Endodermal cell (in vitro differentiated cells): ENCODE data around the gene SLC6A9. TPM values are rescaled to one million over a fixed set of nuclear protein-coding genes. Genes with fewer than 3 reads are reported as not detected.
A peak's percentile ranks its signal among the peaks of the same experiment; 100 is the strongest.

Experiments
- DNase-seq: peaks from one replicate; pipeline ENCODE4 v3.0.0-alpha.2; 2017
- H3K27ac ChIP-seq: 2 replicates; pipeline ENCODE4 v1.5.1; 2013; ENCODE audit warnings: mild to moderate bottlenecking, low read depth, low read length, moderate library complexity
- H3K27me3 ChIP-seq: 2 replicates; pipeline ENCODE4 v1.6.1; 2013; ENCODE audit warnings: mild to moderate bottlenecking, low read length, moderate library complexity; ENCODE audit not compliant: insufficient read depth, control insufficient read depth, poor library complexity, severe bottlenecking
- H3K36me3 ChIP-seq: 2 replicates; pipeline ENCODE4 v1.7.0; 2013; ENCODE audit warnings: mild to moderate bottlenecking, low read length, moderate library complexity; ENCODE audit not compliant: control insufficient read depth, insufficient read depth
- H3K4me1 ChIP-seq: one replicate; pipeline ENCODE4 v1.7.0; 2013; ENCODE audit warnings: low read length; ENCODE audit not compliant: control insufficient read depth, insufficient read depth
- H3K4me3 ChIP-seq: 2 replicates; pipeline ENCODE4 v1.5.1; 2013; ENCODE audit warnings: mild to moderate bottlenecking, low read length, moderate library complexity
- H3K9ac ChIP-seq: 2 replicates; pipeline ENCODE4 v1.6.1; 2013; ENCODE audit warnings: mild to moderate bottlenecking, low read length, moderate library complexity; ENCODE audit not compliant: poor library complexity, severe bottlenecking; ENCODE audit errors: extremely low read depth
- H3K9me3 ChIP-seq: 2 replicates; pipeline ENCODE4 v1.6.1; 2013; ENCODE audit warnings: mild to moderate bottlenecking, low read length, moderate library complexity; ENCODE audit not compliant: control insufficient read depth
- H3K27ac Mint-ChIP-seq: 2 replicates; pipeline ENCODE4 v1.8.0; 2020; ENCODE audit warnings: mixed read lengths
- H3K27me3 Mint-ChIP-seq: 2 replicates; pipeline ENCODE4 v1.8.0; 2021; ENCODE audit warnings: mild to moderate bottlenecking, mixed read lengths; ENCODE audit not compliant: insufficient read depth
- H3K36me3 Mint-ChIP-seq: 2 replicates; pipeline ENCODE4 v1.8.0; 2020; ENCODE audit warnings: low read depth, mixed read lengths
- H3K4me1 Mint-ChIP-seq: 2 replicates; pipeline ENCODE4 v1.8.0; 2020; ENCODE audit warnings: mixed read lengths
- H3K4me3 Mint-ChIP-seq: 2 replicates; pipeline ENCODE4 v1.8.0; 2020; ENCODE audit warnings: mild to moderate bottlenecking, moderate library complexity, mixed read lengths
- H3K9me3 Mint-ChIP-seq: 2 replicates; pipeline ENCODE4 v1.8.0; 2020; ENCODE audit warnings: mild to moderate bottlenecking, mixed read lengths
- WGBS, 2 experiments: methylation state at CpG; one replicate each; pipeline versions ENCODE4 v1.1.5 to v1.1.7; 2013; ENCODE audit warnings: missing lambda C conversion rate in 2 of 2, mixed read lengths in 1 of 2; ENCODE audit not compliant: insufficient coverage in 1 of 2, insufficient read length in 1 of 2; 5-methylcytosine and 5-hydroxymethylcytosine counted together
- total RNA-seq, 2 donors: library from RNA; stranded (reverse); fragmentation: NEBNext Ultra II Directional in 1 of 2; extraction: Animal tissue kit (Norgen Biotek cat#: 25700) in 1 of 2; gene quantifications; 2 replicates in 1 of 2; 3 replicates in 1 of 2; pipeline ENCODE4 v1.2.1, GENCODE V29; 2021
- TF ChIP-seq, protein P1 (sequence below): fragments of 200-600 bp; sonication (generic); conservative IDR thresholded peaks from 2 replicates; pipeline ENCODE4 v1.5.0; 2021; ENCODE audit warnings: antibody characterized with exemption, mild to moderate bottlenecking

SLC6A9 gene
- total RNA-seq, 2 donors from 2014 or later: 5.7 to 11.4 TPM

DNA sequence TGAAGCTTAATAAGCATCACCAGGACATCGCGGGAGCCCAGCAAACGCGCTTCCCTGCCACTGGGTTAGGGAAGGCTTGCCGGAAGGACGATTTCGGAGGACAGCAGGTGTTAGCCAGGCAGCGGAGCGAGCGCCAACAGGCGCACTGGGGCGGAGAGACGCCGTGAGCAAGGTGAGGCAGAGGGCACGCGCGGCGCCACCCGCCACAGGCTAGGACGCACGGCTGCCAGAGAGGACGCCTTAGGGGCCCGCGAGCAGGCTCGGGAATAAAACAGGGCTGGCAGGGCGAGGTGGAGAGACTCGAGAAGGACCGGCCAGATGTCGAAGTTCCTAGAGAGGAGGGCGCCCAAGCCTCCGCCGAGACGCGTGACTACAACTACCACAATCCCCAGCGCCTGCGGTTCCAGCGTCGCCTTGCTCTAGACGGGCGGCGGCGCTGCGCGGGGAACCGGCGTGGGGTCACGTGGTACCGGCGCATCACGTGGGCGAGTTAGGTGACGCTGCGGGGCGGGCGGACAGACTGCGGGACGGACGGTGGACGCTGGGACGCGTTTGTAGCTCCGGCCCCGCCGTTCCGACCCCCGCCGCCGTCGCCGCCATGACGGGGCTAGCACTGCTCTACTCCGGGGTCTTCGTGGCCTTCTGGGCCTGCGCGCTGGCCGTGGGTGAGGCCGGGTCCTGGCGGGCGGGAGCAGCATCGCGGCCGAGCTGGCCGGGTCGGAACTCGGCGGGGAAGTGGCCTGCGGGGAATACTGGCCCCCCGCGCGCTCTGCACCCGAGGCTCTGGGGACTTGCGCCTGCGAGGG is 56.6 kb downstream of the SLC6A9 start, which contains the start of gene ATP6V0B:
TSS of gene ATP6V0B (plus strand) at position 518 of the 806 bp plus-strand sequence. CDS start at position 599, 81 bp downstream.
- DNase-seq: peak; percentile 99
- Histone ChIP-seq H3K4me3 (peak within 1 kb of the TSS; percentile 90), H3K4me1 (peaks cover 3% of the 10 kb centered on the region), H3K9ac (peak within 1 kb of the TSS; percentile 81), H3K9me3 (no peaks in the 10 kb centered on the region), H3K27ac (peak within 1 kb of the TSS; percentile 26), H3K27me3 (no peaks in the 10 kb centered on the region), H3K36me3 (peaks cover 39% of the 10 kb centered on the region)
- TF ChIP-seq, protein P1, sequence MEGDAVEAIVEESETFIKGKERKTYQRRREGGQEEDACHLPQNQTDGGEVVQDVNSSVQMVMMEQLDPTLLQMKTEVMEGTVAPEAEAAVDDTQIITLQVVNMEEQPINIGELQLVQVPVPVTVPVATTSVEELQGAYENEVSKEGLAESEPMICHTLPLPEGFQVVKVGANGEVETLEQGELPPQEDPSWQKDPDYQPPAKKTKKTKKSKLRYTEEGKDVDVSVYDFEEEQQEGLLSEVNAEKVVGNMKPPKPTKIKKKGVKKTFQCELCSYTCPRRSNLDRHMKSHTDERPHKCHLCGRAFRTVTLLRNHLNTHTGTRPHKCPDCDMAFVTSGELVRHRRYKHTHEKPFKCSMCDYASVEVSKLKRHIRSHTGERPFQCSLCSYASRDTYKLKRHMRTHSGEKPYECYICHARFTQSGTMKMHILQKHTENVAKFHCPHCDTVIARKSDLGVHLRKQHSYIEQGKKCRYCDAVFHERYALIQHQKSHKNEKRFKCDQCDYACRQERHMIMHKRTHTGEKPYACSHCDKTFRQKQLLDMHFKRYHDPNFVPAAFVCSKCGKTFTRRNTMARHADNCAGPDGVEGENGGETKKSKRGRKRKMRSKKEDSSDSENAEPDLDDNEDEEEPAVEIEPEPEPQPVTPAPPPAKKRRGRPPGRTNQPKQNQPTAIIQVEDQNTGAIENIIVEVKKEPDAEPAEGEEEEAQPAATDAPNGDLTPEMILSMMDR: peak; percentile 44
- Mint-ChIP-seq H3K27me3 (no peaks in the 10 kb centered on the region), H3K4me1 (peaks cover 22% of the 10 kb centered on the region), H3K27ac (peak within 1 kb of the TSS; percentile 93), H3K9me3 (no peaks in the 10 kb centered on the region), H3K4me3 (peak within 1 kb of the TSS; percentile 72), H3K36me3 (peaks cover 35% of the 10 kb centered on the region)
- 0% methylated on average over 34 to 93 of the region's 93 CpGs for WGBS, 2 experiments

DNA sequence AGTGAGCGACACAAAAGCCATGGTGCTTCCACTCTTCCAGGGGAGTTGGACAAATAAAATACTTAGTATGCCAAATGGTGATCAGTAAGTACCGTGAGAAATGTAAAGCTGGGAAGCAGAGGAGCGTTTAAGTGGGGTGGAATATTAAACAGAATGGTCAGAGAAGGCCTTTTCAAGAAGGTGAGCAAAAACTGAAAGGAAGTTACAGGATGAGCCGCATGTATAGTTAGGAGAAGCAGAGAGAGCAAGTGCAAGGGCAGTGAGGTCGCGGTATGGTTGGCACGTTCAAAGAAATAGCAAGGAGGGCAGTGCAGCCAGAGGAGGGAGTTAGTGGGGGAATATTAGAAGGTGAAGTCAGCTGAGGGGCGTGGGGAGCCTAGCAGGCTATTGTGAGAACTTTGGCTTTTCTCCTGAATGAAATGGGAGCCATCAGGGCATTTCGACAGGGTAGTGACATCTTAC is 57.2 kb downstream of the SLC6A9 start:
- Histone ChIP-seq H3K27ac (no peak overlapping the region), H3K4me3 (peak overlapping the region; percentile 90), H3K36me3 (peaks cover 39% of the 10 kb centered on the region), H3K9me3 (no peaks in the 10 kb centered on the region), H3K9ac (peak overlapping the region; percentile 29), H3K4me1 (peaks cover 3% of the 10 kb centered on the region), H3K27me3 (no peaks in the 10 kb centered on the region)
- no peak for DNase-seq
- 43 to 47% methylated on average over 9 of the region's 9 CpGs for WGBS, 2 experiments
- peaks cover 35% of the 10 kb centered on the region for H3K36me3 Mint-ChIP-seq
- H3K27me3 Mint-ChIP-seq: no peaks in the 10 kb centered on the region
- peaks cover 22% of the 10 kb centered on the region for H3K4me1 Mint-ChIP-seq
- peak overlapping the region; percentile 93 for H3K27ac Mint-ChIP-seq
- TF ChIP-seq, protein P1: no peak
- H3K9me3 Mint-ChIP-seq: no peaks in the 10 kb centered on the region
- peak overlapping the region; percentile 72 for H3K4me3 Mint-ChIP-seq

DNA sequence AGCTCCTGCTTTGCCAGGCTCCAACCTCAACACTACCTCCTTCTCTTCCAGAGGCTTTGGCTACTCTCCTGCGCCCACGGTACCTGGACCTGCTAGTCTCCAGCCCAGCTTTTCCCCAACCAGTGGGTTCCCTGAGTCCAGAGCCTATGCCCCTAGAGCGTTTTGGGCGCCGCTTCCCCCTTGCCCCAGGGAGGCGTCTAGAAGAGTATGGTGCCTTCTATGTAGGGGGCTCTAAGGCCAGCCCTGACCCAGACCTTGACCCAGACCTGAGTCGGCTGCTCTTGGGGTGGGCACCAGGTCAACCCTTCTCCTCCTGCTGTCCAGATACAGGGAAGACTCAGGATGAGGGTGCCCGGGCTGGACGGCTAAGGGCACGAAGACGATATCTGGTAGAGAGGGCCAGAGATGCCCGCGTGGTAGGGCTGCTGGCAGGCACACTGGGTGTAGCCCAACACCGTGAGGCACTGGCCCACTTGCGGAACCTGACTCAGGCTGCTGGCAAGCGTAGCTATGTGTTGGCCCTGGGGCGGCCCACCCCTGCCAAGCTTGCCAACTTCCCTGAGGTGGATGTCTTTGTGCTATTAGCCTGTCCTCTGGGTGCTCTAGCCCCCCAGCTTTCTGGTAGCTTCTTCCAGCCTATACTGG is 59.8 kb downstream of the SLC6A9 start:
- peaks cover 3% of the 10 kb centered on the region for H3K4me1 ChIP-seq
- Mint-ChIP-seq H3K27ac (no peak overlapping the region), H3K27me3 (no peaks in the 10 kb centered on the region), H3K4me1 (peaks cover 15% of the 10 kb centered on the region), H3K36me3 (peaks cover 21% of the 10 kb centered on the region), H3K9me3 (no peaks in the 10 kb centered on the region), H3K4me3 (peak overlapping the region; percentile 94)
- no peak for DNase-seq
- no peaks in the 10 kb centered on the region for H3K9me3 ChIP-seq
- H3K4me3 ChIP-seq: no peak overlapping the region
- no peak overlapping the region for H3K27ac ChIP-seq
- TF ChIP-seq, protein P1: no peak
- peaks cover 24% of the 10 kb centered on the region for H3K36me3 ChIP-seq
- H3K27me3 ChIP-seq: no peaks in the 10 kb centered on the region
- WGBS, 2 experiments: 95 to 98% methylated on average over 12 to 17 of the region's 17 CpGs
- no peak overlapping the region for H3K9ac ChIP-seq
